ENCODE measurements around the gene TMEM185A. TPM values are rescaled to one million over a fixed set of nuclear protein-coding genes. Genes with fewer than 3 reads are reported as not detected.

The TMEM185A gene
- total and polyA plus RNA-seq, 2 of the 4 experiments (the other 2 are of a cell fraction) = 9.7 to 12.2 TPM

GRCh38 chrX:149628280-149628679 lies 3.3 kb downstream of the TMEM185A start:
- H3K79me1 ChIP-seq (ENCODE audit: low read depth in 1 of 2, low read length in 2 of 2) = peaks cover 6 to 7% of the 10 kb centered on the region in 2 experiments; a peak in 3 of 4 replicates
- H2AFZ ChIP-seq (replicated peaks; ENCODE audit: low read length, poor library complexity) = no peak overlapping the region
- H3K4me2 ChIP-seq (ENCODE audit: low read depth, low read length) = no peak overlapping the region
- DNase-seq = no peak
- no peak overlapping the region for H2BK5ac ChIP-seq (ENCODE audit: low read depth, low read length, poor library complexity, severe bottlenecking)
- H2BK120ac ChIP-seq (ENCODE audit: low read depth, low read length) = no peak overlapping the region
- no peak overlapping the region for H4K5ac ChIP-seq (ENCODE audit: low read depth, low read length)
- no peak overlapping the region for H3K9ac ChIP-seq (ENCODE audit: low read depth, low read length)
- H2AK9ac ChIP-seq (replicated peaks; ENCODE audit: low read depth, low read length, poor library complexity) = no peak overlapping the region
- no peak overlapping the region for H3K23ac ChIP-seq (ENCODE audit: low read depth, low read length)
- H2AK5ac ChIP-seq (ENCODE audit: low read depth, low read length) = no peak overlapping the region
- H3K36me3 ChIP-seq (ENCODE audit: control insufficient read depth, insufficient read depth, low read length) = no peaks in the 10 kb centered on the region
- no peak overlapping the region for H3K14ac ChIP-seq (replicated peaks; ENCODE audit: low read depth, low read length)
- ChIA-PET CTCF (no interaction called here), POLR2A (ENCODE audit: unreplicated experiment) (no interaction called here)
- H3K9me3 ChIP-seq (ENCODE audit: control insufficient read depth, insufficient read depth, low read length) = no peaks in the 10 kb centered on the region
- peaks cover 25% of the 10 kb centered on the region; the same call in 1 of the 2 replicates for H4K20me1 ChIP-seq (ENCODE audit: insufficient read depth, low read length)
- in situ Hi-C loops (cut with MboI; ENCODE audit: low sequenced_read_pairs) = no loop called here
- no peak for ATAC-seq (ENCODE audit: low read depth)
- no TSS peak for BruUV-seq (replicated peaks)
- H3K56ac ChIP-seq (ENCODE audit: extremely low read depth, insufficient read depth, low read length) = no peak overlapping the region
- H3K18ac ChIP-seq (ENCODE audit: low read depth, low read length) = no peak overlapping the region
- dilution Hi-C loops (cut with HindIII; ENCODE audit: low sequenced_read_pairs, unreplicated experiment) = no loop called here
- TF ChIP-seq, protein P1, sequence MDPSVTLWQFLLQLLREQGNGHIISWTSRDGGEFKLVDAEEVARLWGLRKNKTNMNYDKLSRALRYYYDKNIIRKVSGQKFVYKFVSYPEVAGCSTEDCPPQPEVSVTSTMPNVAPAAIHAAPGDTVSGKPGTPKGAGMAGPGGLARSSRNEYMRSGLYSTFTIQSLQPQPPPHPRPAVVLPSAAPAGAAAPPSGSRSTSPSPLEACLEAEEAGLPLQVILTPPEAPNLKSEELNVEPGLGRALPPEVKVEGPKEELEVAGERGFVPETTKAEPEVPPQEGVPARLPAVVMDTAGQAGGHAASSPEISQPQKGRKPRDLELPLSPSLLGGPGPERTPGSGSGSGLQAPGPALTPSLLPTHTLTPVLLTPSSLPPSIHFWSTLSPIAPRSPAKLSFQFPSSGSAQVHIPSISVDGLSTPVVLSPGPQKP (IDR thresholded peaks at IDR 0.05; ENCODE audit: borderline replicate concordance, low read depth, low read length) = no peak
- TF ChIP-seq CEBPB (IDR thresholded peaks at IDR 0.05; ENCODE audit: low read depth, low read length) = no peak
- TF ChIP-seq CTCF (conservative IDR thresholded peaks at IDR 0.05; ENCODE audit: low read depth, low read length) = no peak
- no peak for TF ChIP-seq MAFK (IDR thresholded peaks at IDR 0.05; ENCODE audit: low read depth, low read length)
- no peak for TF ChIP-seq MAZ (IDR thresholded peaks at IDR 0.05; ENCODE audit: borderline replicate concordance, low read depth, low read length)
- TF ChIP-seq MXI1 (IDR thresholded peaks at IDR 0.05; ENCODE audit: borderline replicate concordance, low read depth, low read length) = no peak
- no peak for TF ChIP-seq CHD1 (IDR thresholded peaks at IDR 0.05; ENCODE audit: low read depth, low read length)
- TF ChIP-seq RFX5 (IDR thresholded peaks at IDR 0.05; ENCODE audit: low read depth, low read length) = no peak
- no peak overlapping the region for H3K4me3 ChIP-seq (ENCODE audit: insufficient read depth, low read depth, low read length)
- intact Hi-C loops (cut with micrococcal nuclease) = no loop called here
- H3K27me3 ChIP-seq (ENCODE audit: control insufficient read depth, insufficient read depth, low read length) = peaks cover 3% of the 10 kb centered on the region; the same call in 1 of the 2 replicates
- H3K4ac ChIP-seq (ENCODE audit: low read depth, low read length) = no peak overlapping the region
- no peak overlapping the region for H4K8ac ChIP-seq (ENCODE audit: low read depth in 2 of 2, low read length in 2 of 2)
- 75% methylated on average over 1 of the region's 3 CpGs; no CpG with 5 or more reads in 1 of the 2 experiments for WGBS, 2 experiments (ENCODE audit: extremely low coverage in 2 of 2, insufficient read length in 1 of 2)
- no peaks in the 10 kb centered on the region for H3K4me1 ChIP-seq (ENCODE audit: control insufficient read depth, insufficient read depth, low read length)
- no peak overlapping the region for H3K27ac ChIP-seq (ENCODE audit: insufficient read depth, low read length)
- no peaks in the 10 kb centered on the region for H3K9me1 ChIP-seq (ENCODE audit: insufficient read depth, low read length)
- H2BK20ac ChIP-seq (ENCODE audit: low read depth, low read length) = no peak overlapping the region
- no peak overlapping the region for H4K91ac ChIP-seq (ENCODE audit: insufficient read depth, low read depth, low read length)
- no peak overlapping the region for H2BK15ac ChIP-seq (ENCODE audit: low read depth, low read length)

Measured in IMR-90 (cell line).